HG03565 (cell line): Measurements from ENCODE around the gene MOCS1.

Source experiments
- ATAC-seq: cut with Tn5 transposase; IDR thresholded peaks from one replicate; pipeline ENCODE4 v1.9.1; 2021; ENCODE audit warnings: mild to moderate bottlenecking, moderate library complexity; ENCODE audit not compliant: unreplicated experiment

The MOCS1 gene

DNA sequence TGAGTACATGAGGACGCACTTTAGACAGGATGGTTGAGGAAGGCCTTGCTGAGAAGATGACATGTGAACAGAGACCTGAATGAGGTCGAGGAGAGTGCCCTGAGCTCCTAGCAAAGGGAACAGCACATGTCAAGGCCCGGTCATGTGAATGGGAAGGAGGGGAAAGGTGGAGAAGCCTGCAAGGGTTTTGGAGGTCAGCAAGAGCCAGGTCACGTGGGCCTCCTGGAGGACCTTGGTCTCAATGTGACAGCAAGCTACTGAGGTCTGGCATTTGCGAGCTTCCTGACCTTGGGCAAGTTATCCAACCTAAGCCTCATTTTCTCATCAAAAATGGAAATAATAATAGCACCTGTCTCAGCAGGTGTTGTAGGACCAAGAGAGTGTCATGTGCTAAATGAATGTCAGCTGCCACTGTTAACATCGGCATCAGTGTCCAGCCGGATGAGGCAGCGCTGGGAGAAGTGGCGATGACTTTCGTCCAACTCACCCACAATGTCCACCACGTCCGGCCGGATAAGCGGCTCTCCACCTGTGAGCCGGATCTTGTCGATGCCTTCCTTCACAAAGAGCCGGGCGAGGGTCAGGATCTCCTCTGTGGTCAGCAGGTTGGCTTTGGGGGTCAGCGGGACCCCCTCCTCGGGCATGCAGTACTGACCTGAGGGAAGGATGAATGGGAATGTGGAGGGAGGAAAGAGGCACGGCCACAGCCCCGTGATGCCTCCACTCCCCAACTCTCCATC lies 8.9 kb downstream of the MOCS1 start:
- no peak for ATAC-seq

DNA sequence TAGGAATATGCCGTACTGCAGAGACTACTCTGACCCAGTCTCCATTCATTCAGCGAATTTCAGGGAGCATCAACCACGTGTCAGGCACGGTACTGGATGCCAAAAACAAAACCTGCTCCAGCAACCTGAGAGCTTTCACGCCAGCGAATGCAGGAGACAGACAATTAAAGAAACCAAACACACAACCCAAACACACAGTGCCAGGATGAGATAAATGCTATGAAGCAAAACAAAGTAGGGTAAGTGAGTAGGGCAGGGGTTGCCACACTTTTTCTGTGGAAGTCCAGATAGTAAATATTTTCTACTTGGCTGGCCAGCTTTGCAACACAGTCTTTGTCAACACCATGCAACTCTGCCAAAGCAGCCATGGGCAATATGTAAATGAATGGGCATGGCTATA lies 10.0 kb downstream of the MOCS1 start:
- ATAC-seq, result no peak

DNA sequence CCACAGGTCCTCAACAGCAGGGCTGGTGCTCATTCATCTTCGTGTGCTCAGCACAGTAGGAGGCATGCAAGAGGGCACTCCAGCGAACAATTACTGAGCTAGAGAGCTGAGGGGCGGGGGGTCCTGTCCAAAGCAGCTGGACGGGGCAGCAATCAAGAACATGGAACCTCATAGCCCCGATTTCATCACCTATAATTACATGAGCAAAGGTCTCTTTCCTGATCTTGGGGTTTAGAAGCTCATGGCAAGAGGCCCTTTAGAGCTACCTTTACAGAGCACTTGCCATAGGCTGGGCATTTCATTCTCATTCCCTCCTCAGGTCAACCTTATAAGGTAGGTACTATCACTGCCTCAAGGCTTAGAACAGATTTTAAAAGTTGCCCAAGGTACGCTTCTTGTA lies 10.4 kb downstream of the MOCS1 start:
- no peak for ATAC-seq

DNA sequence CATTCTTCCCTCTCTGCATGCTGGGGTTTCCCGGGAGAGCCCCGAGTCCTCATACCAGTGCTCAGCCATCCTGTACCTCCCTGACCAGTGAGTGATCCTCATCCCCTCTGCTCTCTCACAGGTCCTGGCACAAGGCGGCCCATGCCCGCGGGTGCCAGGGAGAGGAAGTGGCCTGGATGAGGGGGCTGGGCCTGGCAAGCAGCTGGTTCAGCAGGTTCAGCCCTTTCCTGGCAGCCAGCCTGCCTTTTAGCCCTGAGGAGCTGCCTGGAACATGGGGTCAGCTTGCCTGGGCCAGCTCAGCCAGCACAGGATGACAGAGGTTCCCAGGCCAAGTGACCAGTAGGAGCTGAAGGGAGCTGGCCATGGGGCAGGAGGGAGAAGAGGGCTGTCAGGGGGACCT lies 10.9 kb downstream of the MOCS1 start:
- no peak for ATAC-seq

DNA sequence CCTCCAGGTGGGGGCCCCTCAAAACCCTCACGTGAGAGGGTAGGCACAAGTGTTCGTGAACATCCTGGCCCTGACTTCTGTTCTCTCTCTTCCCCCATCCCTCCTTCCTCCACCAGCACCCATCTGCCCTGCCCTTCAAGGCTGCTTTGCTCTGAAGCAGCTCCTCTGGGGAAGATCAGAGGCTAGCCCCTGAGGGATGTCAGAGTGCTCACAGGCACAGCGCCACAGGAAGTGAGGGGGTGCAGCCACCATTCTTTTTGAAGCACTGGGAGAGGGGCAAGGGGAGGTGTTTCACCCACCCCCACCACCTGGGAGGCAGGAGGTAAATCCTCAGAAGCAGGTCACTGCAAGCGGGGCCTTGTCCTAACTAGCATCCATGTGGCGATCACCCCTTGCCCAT lies 11.4 kb downstream of the MOCS1 start:
- ATAC-seq, result no peak

DNA sequence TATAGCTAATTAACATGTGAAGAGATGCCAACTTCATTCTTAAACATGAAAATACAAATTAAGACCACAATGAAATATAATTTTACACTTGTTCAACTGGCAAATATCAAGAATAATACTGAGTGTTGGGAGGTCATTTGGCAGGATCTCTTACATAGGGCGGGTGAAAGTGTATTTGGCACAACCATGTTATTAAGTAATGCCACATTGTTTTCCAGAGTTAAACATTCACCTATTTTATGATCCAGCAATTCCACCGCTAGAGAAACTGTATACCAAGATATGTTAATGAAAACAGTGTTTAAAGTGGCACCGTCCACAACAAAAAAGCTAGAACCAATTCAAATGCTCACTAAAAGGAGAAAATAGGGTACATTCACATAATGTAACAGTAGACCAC lies 14.1 kb downstream of the MOCS1 start:
- ATAC-seq, result no peak

DNA sequence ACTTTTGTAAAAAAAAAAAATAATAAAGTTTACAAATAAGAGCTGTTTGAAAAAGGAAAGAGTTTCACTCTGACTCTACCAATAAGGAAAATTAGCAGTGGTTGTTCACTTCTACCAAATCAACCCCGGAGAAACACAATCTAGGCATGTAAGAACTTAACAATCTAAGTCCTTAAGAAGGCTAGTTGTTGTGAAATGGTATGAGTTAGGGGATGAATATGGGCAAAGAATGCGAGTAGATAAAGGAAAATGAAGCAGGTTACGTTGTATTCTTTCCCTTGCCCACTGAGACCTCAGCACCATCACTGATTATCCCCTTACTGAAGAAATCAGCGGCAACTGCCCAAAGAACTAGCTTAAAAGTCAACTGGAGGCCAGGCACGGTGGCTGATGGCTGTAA lies 15.4 kb downstream of the MOCS1 start:
- ATAC-seq, result no peak

DNA sequence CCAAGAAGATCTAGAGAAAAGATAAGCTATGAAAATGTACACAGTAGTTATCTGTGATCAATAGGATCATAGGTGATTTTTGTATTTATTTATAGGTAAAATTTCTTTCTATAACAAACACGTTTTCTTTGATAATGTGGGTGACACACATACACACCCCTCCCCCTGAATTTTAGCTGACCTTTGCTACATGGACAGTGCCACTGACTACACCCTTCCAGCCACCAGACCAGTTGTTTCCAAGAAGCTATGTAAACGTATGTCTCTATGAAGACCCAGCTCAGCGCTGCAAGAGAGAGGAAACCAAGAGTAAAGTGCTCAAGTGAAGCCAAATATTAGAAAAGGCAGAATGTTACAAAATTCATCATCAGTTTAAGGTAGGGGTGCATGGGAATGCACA lies 16.3 kb downstream of the MOCS1 start:
- ATAC-seq, result no peak

DNA sequence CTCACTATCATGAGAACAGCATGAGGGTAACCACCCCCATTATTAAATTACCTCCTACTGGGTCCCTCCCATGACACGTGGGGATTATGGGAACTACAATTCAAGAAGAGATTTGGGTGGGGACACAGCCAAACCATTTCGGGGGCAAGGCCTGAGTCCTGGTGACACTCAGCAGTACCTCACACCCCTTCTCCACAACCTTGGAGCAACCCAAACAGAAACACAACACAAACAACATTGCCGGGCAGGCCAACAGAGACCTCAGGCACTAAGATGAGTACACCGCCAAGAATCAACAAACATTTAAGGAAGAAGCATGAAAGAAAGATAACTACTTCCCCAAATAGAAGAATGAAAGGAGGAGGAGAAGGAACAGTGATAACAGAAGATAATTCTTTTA lies 16.9 kb downstream of the MOCS1 start:
- ATAC-seq, result no peak

DNA sequence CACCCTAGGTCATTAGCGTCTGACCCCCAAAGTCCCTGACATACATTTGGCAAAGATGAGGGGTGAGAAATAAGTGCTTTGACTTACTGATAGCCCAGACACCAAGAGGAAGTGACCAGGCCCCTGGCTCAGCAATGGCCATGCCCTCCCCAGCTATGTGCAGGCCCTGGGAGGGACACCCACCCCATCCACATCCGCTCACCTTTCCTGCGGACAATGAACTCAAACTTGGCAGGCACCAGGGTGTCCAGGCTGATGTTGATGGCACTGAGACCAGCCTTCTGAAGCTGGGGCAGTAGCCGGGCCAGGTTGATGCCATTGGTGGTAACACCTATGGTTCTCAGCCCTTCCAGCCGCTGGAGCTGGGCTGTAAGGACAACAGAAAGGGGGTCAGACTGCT lies 18.4 kb downstream of the MOCS1 start:
- ATAC-seq, result no peak

DNA sequence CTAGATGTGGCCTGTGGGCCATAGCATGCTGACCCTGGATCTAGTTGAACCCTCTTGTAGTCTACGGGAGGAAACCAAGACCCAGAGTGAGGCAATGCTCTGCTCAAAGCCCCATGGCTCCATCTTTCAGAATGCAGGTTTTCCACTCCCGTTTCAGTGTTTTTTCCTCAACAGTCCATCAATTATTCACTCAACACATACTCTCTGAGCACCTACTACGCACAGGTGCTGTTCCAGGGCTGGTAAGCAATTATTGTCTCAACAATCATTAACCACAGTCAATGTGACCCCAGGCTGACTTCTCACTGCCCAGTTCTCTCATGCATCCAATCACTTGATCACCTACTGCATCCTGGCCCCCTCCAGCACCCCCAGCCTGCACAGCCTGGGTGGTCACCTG lies 20.0 kb downstream of the MOCS1 start:
- ATAC-seq, result no peak

DNA sequence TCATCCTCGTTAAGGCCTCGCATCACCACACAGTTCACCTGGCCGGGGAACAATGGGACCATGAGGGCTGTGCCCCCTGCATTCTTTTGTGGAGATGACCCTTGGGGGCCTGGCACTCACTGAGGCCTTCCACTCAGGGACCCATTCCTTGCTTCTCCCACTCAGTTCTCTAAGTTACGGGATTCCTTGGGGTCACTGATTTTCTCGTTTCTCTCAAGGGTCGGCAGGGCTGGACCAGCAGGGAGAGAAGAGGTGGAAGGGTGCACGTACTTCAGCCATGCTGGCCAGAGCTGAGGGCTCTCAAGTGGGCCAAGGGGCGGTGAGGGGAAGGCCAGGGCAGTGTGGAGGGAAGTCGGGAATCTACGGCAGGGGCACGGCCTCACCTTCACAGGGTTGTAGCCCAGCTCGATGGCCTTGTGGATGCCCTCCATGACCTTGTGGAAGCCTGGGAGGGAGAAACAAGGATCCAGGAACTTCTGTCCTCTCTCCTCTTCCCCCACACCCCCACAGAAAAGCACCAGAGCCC lies 20.8 kb downstream of the MOCS1 start:
- ATAC-seq, result no peak

DNA sequence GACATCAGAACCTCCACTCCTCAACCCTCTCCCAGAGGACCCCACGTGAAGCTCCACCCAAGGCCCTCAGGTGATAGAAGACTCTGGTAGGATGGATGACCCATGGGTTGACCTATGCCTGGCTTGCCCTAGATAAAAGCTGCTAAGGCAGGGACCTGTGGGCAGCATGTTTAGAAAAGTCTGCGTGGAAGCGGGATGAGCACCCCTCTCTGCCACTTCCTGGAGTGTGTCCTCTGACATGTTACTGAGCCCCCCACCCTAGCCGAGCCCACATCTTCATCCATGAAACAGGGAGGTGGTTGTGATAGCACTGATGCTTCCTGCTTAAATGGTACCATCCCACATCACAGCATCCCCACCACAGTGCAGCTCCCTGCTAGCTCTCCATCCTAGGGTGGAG lies 21.8 kb downstream of the MOCS1 start:
- no peak for ATAC-seq

DNA sequence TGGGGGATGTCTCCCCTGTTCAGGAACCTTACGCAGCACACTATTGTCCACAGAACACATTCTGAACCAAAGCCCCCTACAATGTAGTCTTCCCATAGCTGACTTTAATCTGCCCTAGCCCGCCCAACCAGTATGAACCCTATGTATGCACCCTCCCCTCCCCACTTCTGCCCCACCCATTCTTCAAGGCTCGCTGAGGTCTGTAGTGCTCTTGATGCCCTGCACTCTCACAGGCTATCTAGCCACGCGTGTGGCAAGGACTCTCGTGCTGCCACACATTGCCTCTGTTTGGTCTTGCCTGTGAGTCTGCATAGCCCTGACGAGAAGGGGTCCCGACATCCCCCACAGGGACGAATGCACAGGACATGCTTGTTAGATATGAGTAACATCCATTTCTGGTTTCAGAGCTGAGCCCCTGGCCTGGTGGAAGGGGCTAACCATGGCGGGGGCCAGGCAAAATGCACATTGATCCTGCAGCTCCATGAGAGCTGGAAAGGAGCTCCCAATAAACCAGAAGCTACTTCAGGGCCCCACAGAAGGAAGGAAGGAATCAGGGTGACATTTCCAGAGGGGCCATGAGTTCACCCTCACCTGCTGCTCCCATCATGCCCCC lies 22.6 kb downstream of the MOCS1 start:
- ATAC-seq, result no peak

DNA sequence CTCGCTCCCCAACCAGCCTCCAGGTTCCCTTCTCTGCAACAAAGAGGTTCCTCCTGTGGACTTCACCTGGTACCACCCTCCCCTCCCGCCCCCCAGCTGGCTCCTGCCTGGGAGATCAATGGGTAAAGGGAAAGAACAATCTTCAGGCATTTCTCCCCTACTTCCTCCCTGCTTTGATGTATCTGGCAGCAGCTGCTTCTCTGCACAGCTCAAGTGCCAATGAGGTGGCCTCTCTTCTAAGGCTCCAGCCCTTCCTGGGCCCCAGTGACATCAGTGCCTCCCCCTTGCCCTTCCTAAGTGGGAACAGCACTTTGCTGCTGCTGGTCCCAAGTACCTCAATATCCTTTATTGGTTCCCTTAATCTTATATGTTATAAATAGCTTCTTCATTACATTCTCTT lies 23.5 kb downstream of the MOCS1 start:
- no peak for ATAC-seq

DNA sequence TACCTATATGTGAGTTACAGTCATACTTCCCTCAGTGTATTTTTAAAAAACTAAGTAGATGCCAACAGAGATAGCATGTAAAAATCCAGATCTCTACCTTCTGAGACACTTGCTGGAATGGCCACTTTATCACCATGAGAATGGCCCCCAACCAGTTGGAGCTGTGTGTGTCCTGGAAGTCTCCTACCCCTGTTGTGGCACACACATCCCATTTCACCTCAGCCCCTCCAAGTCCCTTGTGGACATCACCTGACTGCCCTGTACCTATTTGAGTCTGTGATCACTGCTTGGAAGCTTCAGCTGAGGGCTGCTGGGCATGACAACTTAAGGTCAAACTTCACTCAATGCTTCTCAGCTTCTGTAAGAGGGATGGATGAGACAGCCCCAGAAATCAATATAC lies 24.1 kb downstream of the MOCS1 start:
- ATAC-seq, result no peak

DNA sequence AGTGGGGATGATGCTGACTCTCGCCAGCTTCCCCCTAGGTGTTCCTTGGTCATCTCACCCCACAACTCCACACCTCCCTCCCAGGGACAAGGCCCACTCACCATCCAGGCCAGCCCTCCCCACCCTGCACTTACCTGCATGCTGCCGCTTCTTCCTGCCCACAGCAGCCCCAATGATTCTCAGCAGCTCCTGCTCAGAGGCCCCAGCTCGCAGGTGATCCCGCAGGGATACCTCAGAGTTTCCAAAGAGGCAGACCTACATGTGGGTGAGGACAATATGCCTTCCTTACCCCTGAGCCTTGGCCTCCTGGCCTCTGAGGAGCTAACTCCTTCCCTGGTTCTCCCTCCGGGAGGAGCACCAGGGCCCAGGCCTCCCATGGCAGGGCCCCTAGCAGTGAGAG lies 24.6 kb downstream of the MOCS1 start:
- ATAC-seq, result no peak

DNA sequence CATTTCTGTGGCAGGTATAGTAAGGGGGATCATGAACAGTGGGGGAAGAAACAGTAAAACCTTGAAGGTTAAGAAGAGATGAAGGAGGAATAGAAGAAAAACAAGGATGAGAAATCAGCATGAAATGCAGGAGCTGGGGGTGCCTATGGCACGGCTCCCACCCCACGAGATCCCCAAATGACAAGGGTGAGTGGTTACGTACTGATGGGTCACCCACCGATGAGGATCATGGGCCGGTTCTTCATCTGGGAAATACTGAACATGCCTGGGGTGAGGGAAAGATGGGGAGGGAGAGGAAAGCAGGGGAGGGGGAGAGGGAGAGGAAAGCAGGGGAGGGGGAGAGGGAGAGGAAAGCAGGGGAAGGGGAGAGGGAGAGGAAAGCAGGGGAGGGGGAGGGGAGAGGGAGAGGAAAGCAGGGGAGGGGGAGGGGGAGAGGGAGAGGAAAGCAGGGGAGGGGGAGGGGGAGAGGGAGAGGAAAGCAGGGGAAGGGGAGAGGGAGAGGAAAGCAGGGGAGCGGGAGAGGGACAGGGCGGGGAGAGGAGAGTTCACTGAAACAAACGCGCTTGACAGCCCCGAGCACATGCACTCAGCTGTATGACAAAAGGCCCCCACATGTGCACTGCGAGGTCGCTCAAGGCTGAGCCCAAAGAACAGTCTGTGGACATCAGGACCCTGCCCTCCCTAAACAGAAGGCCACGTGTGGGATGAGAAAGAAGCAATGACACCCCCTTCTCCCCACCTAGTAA lies 25.3 kb downstream of the MOCS1 start:
- no peak for ATAC-seq

DNA sequence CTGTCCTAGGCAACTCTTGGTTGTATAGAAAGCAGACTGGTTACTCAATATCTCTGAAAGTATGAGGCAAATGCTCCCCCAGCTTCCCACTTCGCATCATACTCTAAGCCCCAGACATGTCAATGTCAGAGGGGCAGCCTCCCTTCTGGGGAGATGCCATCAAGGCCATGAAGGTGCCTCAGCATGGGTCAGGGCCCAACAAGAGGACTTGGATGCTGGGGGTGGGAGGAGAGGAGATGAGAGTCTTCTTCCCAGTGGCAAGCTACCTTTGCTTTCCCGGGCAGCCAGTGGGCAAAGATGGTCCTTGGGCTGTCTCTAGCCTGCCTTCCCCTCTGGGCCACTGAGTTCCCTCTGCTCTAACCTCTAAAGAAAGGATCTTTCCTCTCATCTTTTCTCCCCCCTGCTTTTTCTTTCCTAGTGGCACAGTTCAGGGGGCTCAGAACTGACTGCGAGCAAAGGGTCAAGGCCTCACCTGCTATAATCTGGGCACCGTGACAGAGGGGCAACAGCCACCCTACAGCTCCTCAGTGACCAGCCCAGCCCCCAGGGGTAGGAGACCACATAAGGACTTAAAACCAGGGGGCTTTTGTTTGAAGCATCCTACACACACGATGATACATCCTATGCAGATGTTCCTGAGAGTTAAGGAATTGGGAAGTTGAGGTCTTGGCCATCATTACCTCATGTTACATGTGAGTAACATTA lies 26.2 kb downstream of the MOCS1 start:
- ATAC-seq, result no peak

DNA sequence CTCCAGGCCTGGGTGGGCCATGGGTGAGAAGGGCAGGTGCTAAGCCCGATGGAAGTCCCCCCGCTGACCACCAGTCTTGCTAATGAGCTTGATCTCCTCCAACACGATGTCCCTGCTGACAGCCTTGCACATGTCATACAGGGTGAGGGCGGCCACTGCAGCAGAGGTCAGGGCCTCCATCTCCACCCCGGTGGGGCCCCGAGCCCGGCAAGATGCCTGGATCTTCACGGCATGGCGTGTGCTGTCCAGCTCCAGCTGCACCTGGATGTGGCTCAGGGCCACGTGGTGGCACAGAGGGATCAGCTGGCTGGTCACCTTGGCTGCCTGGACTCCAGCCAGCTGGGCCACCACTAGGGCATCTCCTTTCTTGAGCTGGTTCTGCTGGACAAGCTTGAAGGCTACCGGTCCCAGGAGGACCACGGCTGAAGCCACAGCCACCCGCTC lies 27.9 kb downstream of the MOCS1 start:
- ATAC-seq, result no peak

DNA sequence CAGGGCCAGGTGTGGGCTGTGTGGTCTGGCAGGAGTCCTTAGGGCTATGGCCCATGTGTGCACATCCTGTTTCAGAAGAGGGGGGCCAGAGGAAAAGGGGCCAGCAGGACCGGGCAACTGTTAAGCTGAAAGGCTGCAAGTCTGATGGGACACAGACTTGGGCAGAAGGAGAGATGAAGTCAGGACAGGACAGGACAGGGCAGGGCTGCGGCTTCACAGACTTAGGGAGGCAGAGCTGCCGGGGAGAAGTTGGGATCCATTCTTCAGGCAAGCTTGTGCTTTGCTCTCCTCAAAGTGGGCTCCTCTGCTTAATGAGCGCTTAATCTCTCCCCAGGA lies 28.7 kb downstream of the MOCS1 start:
- ATAC-seq, result no peak
